ENCODE measurements around the gene MED13L. TPM values are rescaled to one million over a fixed set of nuclear protein-coding genes. Genes with fewer than 3 reads are reported as not detected.

MED13L gene
- total RNA-seq, 1 donor from 2014 or later = 49.0 TPM

- DNase-seq (ENCODE audit: low spot score) = no peak
- Mint-ChIP-seq H3K4me1 (ENCODE audit: low read depth) (peaks cover 32% of the 10 kb centered on the region), H3K36me3 (ENCODE audit: low read depth) (peaks cover 76% of the 10 kb centered on the region), H3K27ac (no peak overlapping the region), H3K27me3 (ENCODE audit: low read depth) (no peaks in the 10 kb centered on the region), H3K4me3 (ENCODE audit: low read depth) (no peak overlapping the region), H3K9me3 (no peaks in the 10 kb centered on the region)
- intact Hi-C loops (cut with micrococcal nuclease) = no loop called here
These were observed 309.3 kb downstream of the MED13L start for GRCh38 chr12:115968211-115968610.

GRCh38 chr12:115966376-115966775, 311.1 kb downstream of the MED13L start:
- Mint-ChIP-seq H3K9me3 (no peaks in the 10 kb centered on the region), H3K27ac (peak overlapping the region; percentile 6), H3K4me1 (ENCODE audit: low read depth) (peaks cover 38% of the 10 kb centered on the region), H3K36me3 (ENCODE audit: low read depth) (peaks cover 74% of the 10 kb centered on the region), H3K27me3 (ENCODE audit: low read depth) (no peaks in the 10 kb centered on the region), H3K4me3 (ENCODE audit: low read depth) (no peak overlapping the region)
- DNase-seq (ENCODE audit: low spot score) = no peak
- intact Hi-C loops (cut with micrococcal nuclease) = no loop called here

DNA sequence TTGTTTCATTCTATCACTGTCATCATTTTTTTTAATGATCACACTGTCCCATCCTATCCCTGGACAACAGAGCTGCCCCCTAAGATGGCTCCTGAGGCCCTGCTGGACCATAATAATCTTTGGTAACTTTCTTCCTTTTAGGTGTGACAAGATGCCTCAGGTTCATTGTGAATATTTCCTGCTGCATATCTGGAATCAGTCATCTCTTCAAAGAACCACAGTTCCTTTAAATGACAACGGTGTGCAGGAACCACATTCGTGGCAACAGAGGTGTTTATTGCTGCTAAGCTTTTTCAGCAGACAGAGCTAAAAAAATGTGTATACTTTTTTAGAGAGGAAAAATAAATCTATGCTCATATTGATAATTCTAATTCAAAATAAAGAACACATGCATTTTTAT, 312.9 kb downstream of the MED13L start:
- Mint-ChIP-seq H3K9me3 (no peaks in the 10 kb centered on the region), H3K4me1 (ENCODE audit: low read depth) (peaks cover 49% of the 10 kb centered on the region), H3K27ac (peak overlapping the region; percentile 61), H3K4me3 (ENCODE audit: low read depth) (peak overlapping the region; percentile 28), H3K36me3 (ENCODE audit: low read depth) (peaks cover 72% of the 10 kb centered on the region), H3K27me3 (ENCODE audit: low read depth) (no peaks in the 10 kb centered on the region)
- DNase-seq (ENCODE audit: low spot score) = no peak
- intact Hi-C loops (cut with micrococcal nuclease) = no loop called here

- Mint-ChIP-seq H3K4me1 (ENCODE audit: low read depth) (peaks cover 49% of the 10 kb centered on the region), H3K4me3 (ENCODE audit: low read depth) (peak overlapping the region; percentile 28), H3K9me3 (no peaks in the 10 kb centered on the region), H3K27me3 (ENCODE audit: low read depth) (no peaks in the 10 kb centered on the region), H3K27ac (peak overlapping the region; percentile 61), H3K36me3 (ENCODE audit: low read depth) (peaks cover 69% of the 10 kb centered on the region)
- intact Hi-C loops (cut with micrococcal nuclease) = no loop called here
- DNase-seq (ENCODE audit: low spot score) = no peak
These were observed 313.3 kb downstream of the MED13L start for GRCh38 chr12:115964214-115964613.

DNA sequence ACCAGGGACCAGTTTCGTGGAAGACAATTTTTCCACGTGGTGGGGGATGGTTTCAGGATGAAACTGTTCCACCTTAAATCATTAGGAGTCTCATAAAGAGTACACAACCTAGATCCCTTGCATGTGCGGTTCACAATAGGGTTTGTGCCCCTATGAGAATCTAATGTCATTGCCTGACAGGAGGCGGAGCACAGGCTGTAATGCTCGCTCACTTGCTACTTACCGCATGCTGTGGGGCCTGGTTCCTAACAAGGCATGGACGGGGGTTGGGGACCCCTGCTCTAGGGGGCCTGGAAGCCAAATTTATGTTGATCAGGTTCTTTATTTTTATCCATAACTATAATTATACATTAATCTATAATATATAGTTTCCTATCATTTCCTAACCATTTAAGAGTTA, 315.3 kb downstream of the MED13L start:
- H3K4me1 Mint-ChIP-seq (ENCODE audit: low read depth) = peaks cover 45% of the 10 kb centered on the region
- H3K36me3 Mint-ChIP-seq (ENCODE audit: low read depth) = peaks cover 63% of the 10 kb centered on the region
- intact Hi-C loops (cut with micrococcal nuclease) = no loop called here
- H3K9me3 Mint-ChIP-seq = no peaks in the 10 kb centered on the region
- H3K27me3 Mint-ChIP-seq (ENCODE audit: low read depth) = no peaks in the 10 kb centered on the region
- H3K27ac Mint-ChIP-seq = no peak overlapping the region
- DNase-seq (ENCODE audit: low spot score) = no peak
- H3K4me3 Mint-ChIP-seq (ENCODE audit: low read depth) = no peak overlapping the region

- H3K36me3 Mint-ChIP-seq (ENCODE audit: low read depth) = peaks cover 55% of the 10 kb centered on the region
- intact Hi-C loops (cut with micrococcal nuclease) = no loop called here
- H3K4me1 Mint-ChIP-seq (ENCODE audit: low read depth) = peaks cover 37% of the 10 kb centered on the region
- no peak for DNase-seq (ENCODE audit: low spot score)
- no peak overlapping the region for H3K27ac Mint-ChIP-seq
- H3K27me3 Mint-ChIP-seq (ENCODE audit: low read depth) = no peaks in the 10 kb centered on the region
- no peaks in the 10 kb centered on the region for H3K9me3 Mint-ChIP-seq
- no peak overlapping the region for H3K4me3 Mint-ChIP-seq (ENCODE audit: low read depth)
These were observed 316.4 kb downstream of the MED13L start for GRCh38 chr12:115960868-115961802.

DNA sequence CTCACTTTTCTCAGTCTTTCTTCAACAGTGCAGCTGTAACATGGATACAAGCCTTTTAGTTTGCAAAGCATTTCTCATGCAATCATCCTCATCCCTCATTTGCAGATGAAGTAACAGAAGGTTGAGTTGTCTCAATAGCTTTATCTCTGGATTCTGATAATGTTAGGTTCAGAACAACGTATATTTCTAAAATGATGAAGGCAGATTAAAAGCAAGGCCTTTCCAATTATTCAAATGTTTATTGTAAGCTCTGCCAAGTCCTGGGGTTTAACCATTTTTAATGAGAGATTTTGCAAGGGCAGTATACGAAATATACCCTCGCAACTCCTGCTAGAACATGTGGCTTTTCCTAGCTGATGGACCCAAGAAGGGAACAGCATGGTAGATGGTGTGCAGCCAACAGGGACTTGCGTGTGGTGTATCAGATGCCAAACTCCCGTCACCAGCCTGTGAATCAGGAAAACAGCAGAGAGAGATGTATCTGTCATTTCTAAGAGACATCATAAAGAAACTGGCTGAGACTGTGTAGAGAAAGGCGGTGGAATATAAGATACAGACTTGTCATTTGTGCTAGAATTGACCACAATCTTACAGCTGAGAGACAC, 319.7 kb downstream of the MED13L start:
- DNase-seq (ENCODE audit: low spot score) = no peak
- H3K27me3 Mint-ChIP-seq (ENCODE audit: low read depth) = no peaks in the 10 kb centered on the region
- intact Hi-C loops (cut with micrococcal nuclease) = no loop called here
- no peak overlapping the region for H3K27ac Mint-ChIP-seq
- no peaks in the 10 kb centered on the region for H3K9me3 Mint-ChIP-seq
- no peak overlapping the region for H3K4me3 Mint-ChIP-seq (ENCODE audit: low read depth)
- H3K4me1 Mint-ChIP-seq (ENCODE audit: low read depth) = peaks cover 15% of the 10 kb centered on the region
- peaks cover 27% of the 10 kb centered on the region for H3K36me3 Mint-ChIP-seq (ENCODE audit: low read depth)

DNA sequence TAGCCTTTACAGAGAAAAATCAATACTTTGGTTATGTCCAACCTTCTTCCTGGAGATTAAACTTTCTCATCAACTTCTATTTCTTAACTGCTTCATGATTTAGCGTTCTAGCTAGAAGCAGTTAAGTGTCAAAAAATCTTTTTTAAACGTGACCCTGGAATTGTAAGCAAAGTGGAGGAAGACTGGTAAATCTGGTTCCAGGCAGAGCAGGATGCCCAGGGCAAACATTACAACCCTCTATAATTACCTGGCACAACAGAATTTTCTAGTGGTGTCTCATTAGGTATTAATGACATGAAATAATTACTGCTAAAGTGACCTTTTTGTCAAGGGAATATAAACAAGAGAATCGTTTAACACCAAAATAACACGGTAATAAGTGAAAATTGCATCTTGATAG, 320.8 kb downstream of the MED13L start:
- Mint-ChIP-seq H3K9me3 (no peaks in the 10 kb centered on the region), H3K4me3 (ENCODE audit: low read depth) (no peak overlapping the region), H3K27ac (no peak overlapping the region), H3K27me3 (ENCODE audit: low read depth) (no peaks in the 10 kb centered on the region), H3K4me1 (ENCODE audit: low read depth) (peaks cover 14% of the 10 kb centered on the region), H3K36me3 (ENCODE audit: low read depth) (peaks cover 24% of the 10 kb centered on the region)
- intact Hi-C loops (cut with micrococcal nuclease) = no loop called here
- no peak for DNase-seq (ENCODE audit: low spot score)

DNA sequence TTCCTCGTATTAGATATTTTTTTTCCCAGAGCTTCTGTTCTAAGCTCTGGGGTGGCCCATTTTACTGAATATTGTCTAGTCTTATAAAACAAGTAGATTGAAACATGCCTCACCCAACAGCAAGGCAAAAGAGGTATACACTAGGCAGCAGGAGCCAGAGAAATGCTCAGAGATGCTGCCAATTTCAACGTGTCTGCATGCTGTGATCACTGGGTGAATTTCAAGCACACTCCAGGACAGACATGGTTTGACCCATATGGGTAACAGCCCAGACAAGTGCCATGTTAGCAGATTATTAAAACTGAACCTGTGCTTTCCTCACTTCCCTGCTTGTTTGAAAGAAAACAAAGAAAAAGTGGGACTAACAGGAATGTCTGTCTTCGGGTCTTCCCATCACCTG, 321.3 kb downstream of the MED13L start:
- Mint-ChIP-seq H3K36me3 (ENCODE audit: low read depth) (peaks cover 19% of the 10 kb centered on the region), H3K4me3 (ENCODE audit: low read depth) (no peak overlapping the region), H3K9me3 (no peaks in the 10 kb centered on the region), H3K4me1 (ENCODE audit: low read depth) (peaks cover 12% of the 10 kb centered on the region), H3K27me3 (ENCODE audit: low read depth) (no peaks in the 10 kb centered on the region), H3K27ac (no peak overlapping the region)
- intact Hi-C loops (cut with micrococcal nuclease) = no loop called here
- no peak for DNase-seq (ENCODE audit: low spot score)

GRCh38 chr12:115953450-115953849, 324.0 kb downstream of the MED13L start:
- no peaks in the 10 kb centered on the region for H3K9me3 Mint-ChIP-seq
- no peak overlapping the region for H3K27ac Mint-ChIP-seq
- H3K36me3 Mint-ChIP-seq (ENCODE audit: low read depth) = peaks cover 8% of the 10 kb centered on the region
- no peaks in the 10 kb centered on the region for H3K27me3 Mint-ChIP-seq (ENCODE audit: low read depth)
- no peak overlapping the region for H3K4me3 Mint-ChIP-seq (ENCODE audit: low read depth)
- intact Hi-C loops (cut with micrococcal nuclease) = no loop called here
- H3K4me1 Mint-ChIP-seq (ENCODE audit: low read depth) = peaks cover 2% of the 10 kb centered on the region
- no peak for DNase-seq (ENCODE audit: low spot score)

- no peak overlapping the region for H3K4me3 Mint-ChIP-seq (ENCODE audit: low read depth)
- peaks cover 4% of the 10 kb centered on the region for H3K36me3 Mint-ChIP-seq (ENCODE audit: low read depth)
- no peaks in the 10 kb centered on the region for H3K27me3 Mint-ChIP-seq (ENCODE audit: low read depth)
- DNase-seq (ENCODE audit: low spot score) = no peak
- no peak overlapping the region for H3K27ac Mint-ChIP-seq
- no peaks in the 10 kb centered on the region for H3K9me3 Mint-ChIP-seq
- H3K4me1 Mint-ChIP-seq (ENCODE audit: low read depth) = peaks cover under 1% of the 10 kb centered on the region
- intact Hi-C loops (cut with micrococcal nuclease) = no loop called here
These were observed 324.5 kb downstream of the MED13L start for GRCh38 chr12:115953031-115953430.

DNA sequence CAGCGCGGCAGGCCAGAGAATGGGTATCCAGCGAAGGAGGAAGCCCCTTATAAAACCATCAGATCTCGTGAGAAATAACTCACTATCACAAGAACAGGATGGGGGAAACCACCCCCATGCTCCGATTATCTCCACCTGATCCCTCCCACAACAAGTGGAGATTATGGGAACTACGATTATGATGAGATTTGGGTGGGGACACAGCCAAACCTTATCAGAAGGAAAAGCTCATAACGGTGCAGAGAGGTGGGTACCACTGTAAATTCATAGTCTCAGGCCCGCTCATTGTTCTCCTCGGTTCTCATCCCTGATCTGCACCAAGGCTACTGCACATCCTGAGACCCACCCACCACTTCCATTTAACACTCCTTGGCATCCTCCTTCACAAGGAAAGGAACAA, 326.5 kb downstream of the MED13L start:
- H3K4me1 Mint-ChIP-seq (ENCODE audit: low read depth) = no peaks in the 10 kb centered on the region
- intact Hi-C loops (cut with micrococcal nuclease) = no loop called here
- no peak overlapping the region for H3K4me3 Mint-ChIP-seq (ENCODE audit: low read depth)
- H3K27me3 Mint-ChIP-seq (ENCODE audit: low read depth) = no peaks in the 10 kb centered on the region
- H3K27ac Mint-ChIP-seq = no peak overlapping the region
- no peak for DNase-seq (ENCODE audit: low spot score)
- no peaks in the 10 kb centered on the region for H3K36me3 Mint-ChIP-seq (ENCODE audit: low read depth)
- no peaks in the 10 kb centered on the region for H3K9me3 Mint-ChIP-seq

- Mint-ChIP-seq H3K27ac (no peak overlapping the region), H3K4me3 (ENCODE audit: low read depth) (no peak overlapping the region)
These were observed 327.8 kb downstream of the MED13L start for GRCh38 chr12:115949675-115950074.

More at GRCh38 chr12:115949675-115950074, 327.8 kb downstream of the MED13L start:
- no peaks in the 10 kb centered on the region for H3K4me1 Mint-ChIP-seq (ENCODE audit: low read depth)
- H3K27me3 Mint-ChIP-seq (ENCODE audit: low read depth) = no peaks in the 10 kb centered on the region
- DNase-seq (ENCODE audit: low spot score) = no peak
- intact Hi-C loops (cut with micrococcal nuclease) = no loop called here
- H3K36me3 Mint-ChIP-seq (ENCODE audit: low read depth) = no peaks in the 10 kb centered on the region
- H3K9me3 Mint-ChIP-seq = no peaks in the 10 kb centered on the region
